ENCODE results near the gene PURB. TPM values are rescaled to one million over a fixed set of nuclear protein-coding genes. Genes with fewer than 3 reads are reported as not detected.

Gene PURB
- total and polyA plus RNA-seq, 4 donors: 0.92 to 11.4 (median 5.8) TPM

DNA sequence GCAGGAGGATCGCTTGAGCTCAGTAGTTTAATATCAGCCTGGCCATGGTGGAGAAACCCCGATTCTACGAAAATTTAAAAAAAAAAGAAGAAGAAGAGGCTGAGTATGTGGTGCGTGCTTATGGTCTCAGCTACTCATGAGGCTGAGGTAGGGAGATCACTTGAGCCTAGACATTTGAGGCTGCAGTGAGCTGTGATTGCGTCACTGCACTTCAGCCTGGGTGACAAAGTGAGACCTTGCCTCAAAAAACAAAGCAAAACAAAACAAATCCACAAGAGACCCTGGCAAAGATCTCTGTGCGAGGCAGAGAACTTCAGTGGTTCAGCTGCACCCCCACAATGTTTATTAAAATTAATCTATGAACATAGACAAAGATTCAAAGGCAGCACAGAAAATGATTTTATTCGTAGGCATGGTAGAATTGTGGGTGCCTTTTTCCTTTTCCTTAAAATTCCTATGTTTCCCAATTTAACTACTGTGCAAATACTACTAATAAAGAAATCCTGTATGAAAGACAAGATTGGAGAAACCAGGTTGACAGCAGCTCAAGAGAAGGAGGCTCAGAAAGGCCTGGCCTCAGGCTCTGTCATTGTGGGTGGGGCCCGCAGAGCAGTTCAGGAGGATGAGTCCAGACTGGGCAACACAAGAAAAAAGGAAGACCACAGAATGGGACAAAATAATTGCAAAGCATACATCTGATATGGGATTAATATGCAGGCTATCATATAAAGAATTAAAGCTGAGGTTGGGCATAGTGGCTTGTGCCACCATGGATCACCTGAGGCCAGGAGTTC is 24.5 kb upstream of the PURB start:
- no peaks in the 10 kb centered on the region for H3K27me3 ChIP-seq (ENCODE audit: control insufficient read depth in 4 of 4, insufficient read depth in 4 of 4, low read length in 3 of 4)
- 89% methylated on average over 8 of the region's 8 CpGs for WGBS
- H3K4me1 ChIP-seq (ENCODE audit: control insufficient read depth in 4 of 4, insufficient read depth in 4 of 4, low read length in 3 of 4): peaks cover 0 to 3% (median 2%) of the 10 kb centered on the region in 4 donors
- H3K9me3 ChIP-seq (ENCODE audit: control insufficient read depth in 4 of 4, low read length in 3 of 4): no peaks in the 10 kb centered on the region
- DNase-seq (ENCODE audit: low spot score): no peak
- TF ChIP-seq RXRA (IDR thresholded peaks at IDR 0.05) (no peak), SP1 (IDR thresholded peaks at IDR 0.05) (no peak), EGR1 (IDR thresholded peaks at IDR 0.05; ENCODE audit: low read depth in 2 of 2) (no peak), HNF4G (IDR thresholded peaks at IDR 0.05) (no peak), NR2F2 (IDR thresholded peaks at IDR 0.05) (no peak)
- no peak overlapping the region for H3K27ac ChIP-seq (ENCODE audit: low read depth in 1 of 2, low read length in 2 of 2)
- H3K4me3 ChIP-seq (ENCODE audit: low read depth in 1 of 3, low read length in 3 of 3): no peak overlapping the region
- no peak overlapping the region for H3K9ac ChIP-seq (ENCODE audit: low read depth in 1 of 2, low read length in 2 of 2)
- no peaks in the 10 kb centered on the region for H3K36me3 ChIP-seq (ENCODE audit: control insufficient read depth in 4 of 4, insufficient read depth in 3 of 4, low read depth in 1 of 4, low read length in 3 of 4)

- no peak for DNase-seq (ENCODE audit: low spot score)
- Histone ChIP-seq H3K4me1 (ENCODE audit: control insufficient read depth in 4 of 4, insufficient read depth in 4 of 4, low read length in 3 of 4) (no peaks in the 10 kb centered on the region), H3K4me3 (ENCODE audit: low read depth in 1 of 3, low read length in 3 of 3) (no peak overlapping the region), H3K27ac (ENCODE audit: low read depth in 1 of 2, low read length in 2 of 2) (no peak overlapping the region), H3K9me3 (ENCODE audit: control insufficient read depth in 4 of 4, low read length in 3 of 4) (no peaks in the 10 kb centered on the region), H3K36me3 (ENCODE audit: control insufficient read depth in 4 of 4, insufficient read depth in 3 of 4, low read depth in 1 of 4, low read length in 3 of 4) (no peaks in the 10 kb centered on the region), H3K9ac (ENCODE audit: low read depth in 1 of 2, low read length in 2 of 2) (no peak overlapping the region), H3K27me3 (ENCODE audit: control insufficient read depth in 4 of 4, insufficient read depth in 4 of 4, low read length in 3 of 4) (no peaks in the 10 kb centered on the region)
- 80% methylated on average over 8 of the region's 8 CpGs for WGBS
- TF ChIP-seq SP1 (IDR thresholded peaks at IDR 0.05) (no peak), NR2F2 (IDR thresholded peaks at IDR 0.05) (no peak), ZBTB33 (IDR thresholded peaks at IDR 0.05) (no peak), HNF4G (IDR thresholded peaks at IDR 0.05) (no peak), GABPA (IDR thresholded peaks at IDR 0.05 in 1 of 2, conservative IDR thresholded peaks at IDR 0.05 in 1 of 2) (no peak), JUND (IDR thresholded peaks at IDR 0.05) (no peak)
- TF ChIP-seq, protein P1, sequence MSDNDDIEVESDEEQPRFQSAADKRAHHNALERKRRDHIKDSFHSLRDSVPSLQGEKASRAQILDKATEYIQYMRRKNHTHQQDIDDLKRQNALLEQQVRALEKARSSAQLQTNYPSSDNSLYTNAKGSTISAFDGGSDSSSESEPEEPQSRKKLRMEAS (IDR thresholded peaks at IDR 0.05): no peak
- TF ChIP-seq, protein P2, sequence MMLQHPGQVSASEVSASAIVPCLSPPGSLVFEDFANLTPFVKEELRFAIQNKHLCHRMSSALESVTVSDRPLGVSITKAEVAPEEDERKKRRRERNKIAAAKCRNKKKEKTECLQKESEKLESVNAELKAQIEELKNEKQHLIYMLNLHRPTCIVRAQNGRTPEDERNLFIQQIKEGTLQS (IDR thresholded peaks at IDR 0.05): no peak
Measured at GRCh38 chr7:44906965-44907364, 21.6 kb upstream of the PURB start.

DNA sequence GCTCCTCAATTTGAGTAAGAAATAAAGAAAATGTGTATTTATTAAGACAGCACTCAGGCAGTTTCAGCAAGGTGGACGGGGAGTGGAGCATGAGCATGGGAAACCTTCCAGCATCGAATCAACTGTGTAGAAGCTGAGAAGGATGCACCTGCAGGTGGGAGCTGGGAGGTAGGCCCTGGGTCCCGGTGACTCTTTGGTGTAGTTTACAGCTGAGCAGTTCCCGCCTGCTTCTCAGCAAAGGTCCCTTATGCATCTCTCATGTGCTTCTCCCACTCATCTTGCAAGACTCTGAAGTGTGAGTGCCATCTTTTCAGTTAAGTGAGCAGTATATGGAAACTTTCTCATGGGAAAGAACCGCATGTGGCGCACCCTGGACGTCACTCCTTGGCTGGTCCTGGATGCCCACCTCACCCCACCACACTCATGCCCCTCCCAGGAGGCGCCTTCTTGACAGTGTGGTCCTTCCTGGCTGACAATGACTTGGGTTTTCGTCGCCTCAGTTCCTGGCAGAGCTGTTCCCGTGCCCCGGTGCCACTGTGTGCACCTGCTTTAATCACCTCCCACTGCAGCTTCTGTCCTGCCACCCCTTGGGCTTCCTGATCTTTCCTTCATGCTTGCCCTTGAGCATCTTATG is 19.8 kb upstream of the PURB start:
- no peaks in the 10 kb centered on the region for H3K9me3 ChIP-seq (ENCODE audit: control insufficient read depth in 4 of 4, low read length in 3 of 4)
- no peak for DNase-seq (ENCODE audit: low spot score)
- 94% methylated on average over 12 of the region's 12 CpGs for WGBS

More for the DNA sequence above, 19.8 kb upstream of the PURB start:
- Histone ChIP-seq H3K36me3 (ENCODE audit: control insufficient read depth in 4 of 4, insufficient read depth in 3 of 4, low read depth in 1 of 4, low read length in 3 of 4) (no peaks in the 10 kb centered on the region), H3K9ac (ENCODE audit: low read depth in 1 of 2, low read length in 2 of 2) (no peak overlapping the region), H3K27ac (ENCODE audit: low read depth in 1 of 2, low read length in 2 of 2) (no peak overlapping the region), H3K4me3 (ENCODE audit: low read depth in 1 of 3, low read length in 3 of 3) (no peak overlapping the region), H3K27me3 (ENCODE audit: control insufficient read depth in 4 of 4, insufficient read depth in 4 of 4, low read length in 3 of 4) (no peaks in the 10 kb centered on the region), H3K4me1 (ENCODE audit: control insufficient read depth in 4 of 4, insufficient read depth in 4 of 4, low read length in 3 of 4) (no peaks in the 10 kb centered on the region)
- no peak for TF ChIP-seq JUND (IDR thresholded peaks at IDR 0.05)
- TF ChIP-seq CTCF (IDR thresholded peaks at IDR 0.05; ENCODE audit: low read depth, low read length, missing input control): no peak
- TF ChIP-seq SP1 (IDR thresholded peaks at IDR 0.05): no peak
- TF ChIP-seq RXRA (IDR thresholded peaks at IDR 0.05): no peak
- TF ChIP-seq FOXA1 (IDR thresholded peaks at IDR 0.05): no peak
- no peak for TF ChIP-seq YY1 (IDR thresholded peaks at IDR 0.05)

Measured in liver (tissue), 9 donors.